ENCODE data around the gene PPP1R16B.

PPP1R16B gene

DNA sequence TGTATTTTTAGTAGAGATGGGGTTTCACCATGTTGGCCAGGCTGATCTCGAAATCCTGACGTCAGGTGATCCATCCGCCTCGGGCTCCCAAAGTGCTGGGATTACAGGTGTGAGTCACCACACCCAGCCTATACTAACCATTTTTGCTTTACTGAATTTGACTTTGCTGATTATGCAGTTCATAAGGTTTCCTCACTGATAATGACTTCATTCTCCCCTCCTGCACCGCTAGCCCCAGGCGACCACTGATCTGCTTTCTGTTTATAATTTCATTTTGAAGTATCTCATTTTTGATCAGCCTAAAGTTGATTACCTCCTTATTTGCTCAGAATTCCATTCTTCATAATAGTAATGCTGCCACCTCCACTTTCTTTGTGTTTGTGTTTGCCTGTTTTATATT is 72.0 kb downstream of the PPP1R16B start:
- DNase-seq (ENCODE audit: low spot score): no peak

DNA sequence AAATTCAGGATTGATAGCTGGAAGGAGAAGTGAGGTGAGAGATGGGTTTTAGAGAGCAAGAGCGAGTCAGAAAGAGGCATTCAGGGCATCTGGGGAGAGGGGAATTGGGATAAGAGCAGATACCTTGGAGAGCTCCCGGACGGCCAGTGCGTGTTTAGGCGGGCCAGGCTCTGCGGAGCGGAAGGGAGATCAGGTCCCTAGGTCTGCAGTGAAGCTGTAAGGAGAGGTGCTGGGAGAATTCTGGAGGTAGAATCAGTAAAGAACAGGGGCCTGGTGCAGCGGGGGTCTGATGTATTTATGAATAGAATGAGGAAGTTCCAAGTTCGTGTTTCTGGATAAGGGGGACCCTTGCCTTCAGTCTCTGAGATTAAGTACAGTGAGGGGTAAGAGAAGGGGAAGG is 73.4 kb downstream of the PPP1R16B start:
- no peak for DNase-seq (ENCODE audit: low spot score)

DNA sequence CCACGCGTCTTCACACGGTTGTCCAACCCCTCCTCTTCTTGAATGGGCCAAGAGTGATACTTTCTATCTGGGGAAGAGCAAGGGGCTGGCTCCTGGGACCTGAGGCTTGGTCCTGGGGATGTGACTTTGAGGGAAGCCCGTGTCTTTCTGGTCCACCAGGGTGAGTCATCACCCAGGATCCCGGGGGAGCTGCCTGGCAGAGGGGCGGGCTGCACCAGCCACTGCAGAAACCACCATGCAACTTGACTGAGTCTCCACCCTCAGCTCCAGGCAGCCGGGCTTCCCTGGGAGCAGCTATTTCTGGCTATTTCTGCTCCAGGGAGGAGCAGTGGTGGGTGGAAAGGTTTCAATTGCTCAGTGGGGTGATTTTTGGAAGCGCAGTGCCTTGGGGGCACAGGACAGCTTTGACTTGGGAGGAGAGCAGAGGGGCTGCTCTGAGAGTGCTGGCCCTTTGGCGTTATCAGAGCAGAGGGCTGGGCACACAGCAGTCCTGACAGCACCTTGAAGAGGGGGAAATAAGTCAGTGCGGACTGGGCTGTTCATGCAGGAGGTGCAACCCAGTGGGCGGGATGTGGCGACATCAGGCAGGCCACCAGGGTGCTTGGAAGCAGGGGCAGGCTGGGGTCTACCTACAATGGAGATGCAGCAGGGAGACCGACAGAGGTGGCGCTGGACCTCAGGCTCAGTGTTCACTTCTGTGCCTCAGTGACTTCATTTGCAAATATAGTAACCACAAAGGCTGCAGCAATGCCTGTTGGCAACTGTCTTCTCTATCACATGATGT is 75.6 kb downstream of the PPP1R16B start:
- no peak for DNase-seq (ENCODE audit: low spot score)

- no peak for DNase-seq (ENCODE audit: low spot score)
Observed at GRCh38 chr20:38881806-38882440, 76.4 kb downstream of the PPP1R16B start.

GRCh38 chr20:38882600-38882999 is 77.1 kb downstream of the PPP1R16B start:
- DNase-seq (ENCODE audit: low spot score): no peak

GRCh38 chr20:38883081-38883980 is 77.8 kb downstream of the PPP1R16B start:
- DNase-seq (ENCODE audit: low spot score): no peak

DNA sequence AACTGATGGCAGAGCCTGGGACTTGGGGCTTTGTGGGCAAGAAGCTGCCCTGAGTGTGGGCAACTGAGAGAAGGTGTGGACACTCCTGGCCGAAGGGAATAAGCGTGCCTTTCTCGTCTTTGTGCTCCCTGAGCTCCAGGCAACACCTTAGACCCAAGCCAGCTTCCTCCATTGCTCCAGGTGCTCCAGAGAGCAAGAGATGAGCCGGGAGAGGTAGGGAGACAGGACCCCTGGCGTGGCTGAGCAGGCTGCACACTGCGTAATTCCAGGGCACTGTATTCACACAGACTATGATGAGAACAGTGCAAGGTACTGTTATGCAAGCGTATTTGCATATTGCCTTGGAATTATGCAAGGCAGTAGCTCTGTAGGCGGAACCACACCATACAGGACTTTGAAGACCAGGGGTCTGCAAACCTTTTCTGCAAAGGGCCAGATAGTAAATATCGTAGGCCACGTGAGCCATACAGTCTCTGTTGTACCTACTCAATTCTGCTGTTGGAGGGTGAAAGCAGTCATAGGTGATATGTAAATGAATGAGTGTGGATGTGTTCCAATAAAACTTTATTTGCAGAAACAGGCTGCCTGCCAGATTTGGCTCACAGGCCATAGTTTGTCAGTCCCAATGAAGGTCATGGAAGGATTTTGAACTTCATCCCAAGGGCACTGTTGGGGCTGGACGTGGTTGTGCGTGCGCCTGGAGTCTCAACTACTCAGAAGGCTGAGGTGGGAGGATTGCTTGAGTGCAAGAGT is 78.7 kb downstream of the PPP1R16B start:
- no peak for DNase-seq (ENCODE audit: low spot score)

- DNase-seq (ENCODE audit: low spot score): no peak
Observed at GRCh38 chr20:38885357-38885756, 79.9 kb downstream of the PPP1R16B start.

DNA sequence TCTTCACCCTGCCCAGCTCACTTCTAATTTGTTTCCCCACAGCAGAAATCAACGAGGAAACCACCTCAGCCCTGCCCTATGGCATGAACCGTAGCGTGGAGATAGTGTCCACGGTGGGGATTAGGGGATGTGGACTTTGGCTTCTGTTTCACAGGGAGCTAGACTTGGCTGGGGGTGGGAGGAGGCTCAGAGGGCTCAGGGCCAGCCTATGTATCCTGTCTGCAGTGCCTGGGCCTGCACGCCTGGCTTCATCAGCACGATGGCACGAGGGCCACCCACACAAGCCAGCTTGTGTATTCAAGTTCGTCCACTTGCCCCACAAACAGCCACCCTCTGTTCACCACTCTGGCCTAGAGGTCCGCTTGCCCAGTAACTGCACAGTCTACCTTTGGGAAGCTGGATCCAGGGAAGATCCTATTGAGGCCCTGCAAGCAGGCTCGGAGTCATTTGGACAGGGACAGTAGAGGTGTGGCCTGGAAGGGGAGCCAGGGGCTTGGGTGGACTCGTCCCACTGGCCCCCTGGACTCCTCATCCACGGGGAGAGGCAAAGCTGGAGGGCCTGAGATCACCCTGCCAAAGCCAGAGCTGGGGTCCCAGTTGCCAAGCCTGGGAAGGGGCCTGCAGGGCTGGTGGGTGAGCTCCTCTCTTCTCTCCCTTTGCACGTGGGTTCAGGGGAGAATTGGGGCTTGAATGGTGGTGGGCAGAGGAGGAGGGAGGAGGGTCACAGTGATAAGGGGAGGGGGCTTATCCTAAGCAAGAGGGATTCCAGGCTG is 82.7 kb downstream of the PPP1R16B start:
- no peak for DNase-seq (ENCODE audit: low spot score)

DNA sequence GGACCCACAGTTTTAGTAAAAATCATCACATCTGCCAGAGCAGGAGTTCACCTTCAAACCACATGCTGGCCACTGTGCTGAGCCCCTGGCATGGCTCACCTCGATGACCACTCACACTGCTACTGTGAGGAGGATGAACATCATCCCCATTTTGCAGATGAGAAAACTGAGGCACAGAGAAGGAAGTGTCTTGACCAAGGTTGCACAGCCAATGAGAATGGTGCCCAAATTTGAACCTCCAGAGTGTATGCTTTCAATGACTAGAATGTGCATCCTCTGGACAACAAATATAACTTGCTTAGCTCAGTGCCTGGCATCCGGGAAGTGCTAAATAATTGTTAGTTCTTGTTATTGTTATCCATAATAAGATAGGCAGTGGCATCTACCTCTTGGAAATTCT is 83.6 kb downstream of the PPP1R16B start:
- no peak for DNase-seq (ENCODE audit: low spot score)

- no peak for DNase-seq (ENCODE audit: low spot score)
Observed at GRCh38 chr20:38889792-38890496, 84.4 kb downstream of the PPP1R16B start.

DNA sequence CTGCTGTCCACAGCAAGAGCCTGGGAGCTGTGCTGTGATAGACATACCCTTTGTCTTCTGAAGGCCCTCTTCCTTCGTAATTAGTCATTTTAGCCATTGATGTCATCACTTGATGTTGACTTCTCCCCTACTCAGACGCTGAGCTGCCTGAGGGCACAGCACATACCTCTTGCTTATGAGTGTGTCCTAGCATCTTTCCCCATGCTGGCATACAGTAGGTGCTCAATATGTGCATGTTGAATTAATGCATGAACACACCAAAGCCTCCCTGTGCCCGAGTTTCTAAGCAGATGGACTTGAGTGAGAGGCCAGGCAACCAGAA is 85.0 kb downstream of the PPP1R16B start:
- no peak for DNase-seq (ENCODE audit: low spot score)

DNA sequence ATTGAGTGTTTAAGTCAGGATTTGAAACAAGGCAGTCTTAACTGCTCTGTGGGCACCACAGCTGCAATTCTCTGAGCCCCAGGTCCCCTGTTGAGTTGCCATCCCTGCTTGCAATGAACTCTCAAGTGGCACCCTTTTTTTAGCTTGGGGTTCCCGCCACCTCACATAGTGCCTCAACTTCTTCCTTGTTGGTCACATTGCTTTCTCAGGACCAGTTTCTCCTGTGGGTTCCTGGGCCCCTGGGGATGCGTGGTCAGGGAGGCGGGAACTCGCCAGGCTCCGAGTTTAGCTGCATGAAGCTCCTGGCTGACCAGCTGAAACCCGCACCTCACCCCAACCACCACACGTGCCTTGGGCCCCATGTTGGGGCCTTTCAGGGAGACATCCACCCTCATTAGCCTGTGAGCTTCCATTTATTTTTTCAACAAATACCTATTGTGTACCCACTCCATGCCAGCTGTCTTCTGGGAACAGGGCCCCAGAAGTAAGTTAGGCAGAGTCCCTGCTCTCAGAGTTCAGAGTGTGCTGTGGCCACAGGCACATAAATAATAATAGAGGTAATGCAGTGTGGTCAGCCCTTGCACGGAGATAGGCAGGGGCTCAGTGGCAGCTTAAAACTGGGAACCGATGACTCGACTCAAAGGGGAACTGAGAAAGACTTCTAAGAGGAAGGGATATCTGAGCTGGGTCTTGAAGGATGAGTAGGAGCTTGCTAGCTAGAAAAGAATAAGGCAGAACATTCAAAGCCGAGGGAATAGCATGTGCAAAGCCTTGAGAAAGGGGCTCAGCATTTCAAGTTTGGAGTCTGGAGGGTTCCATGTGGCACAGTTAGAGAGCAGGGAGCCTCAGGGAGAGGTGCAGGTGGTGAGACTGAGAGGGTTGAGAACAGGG is 86.8 kb downstream of the PPP1R16B start:
- no peak for DNase-seq (ENCODE audit: low spot score)

GRCh38 chr20:38893056-38893564 is 87.6 kb downstream of the PPP1R16B start:
- no peak for DNase-seq (ENCODE audit: low spot score)

DNA sequence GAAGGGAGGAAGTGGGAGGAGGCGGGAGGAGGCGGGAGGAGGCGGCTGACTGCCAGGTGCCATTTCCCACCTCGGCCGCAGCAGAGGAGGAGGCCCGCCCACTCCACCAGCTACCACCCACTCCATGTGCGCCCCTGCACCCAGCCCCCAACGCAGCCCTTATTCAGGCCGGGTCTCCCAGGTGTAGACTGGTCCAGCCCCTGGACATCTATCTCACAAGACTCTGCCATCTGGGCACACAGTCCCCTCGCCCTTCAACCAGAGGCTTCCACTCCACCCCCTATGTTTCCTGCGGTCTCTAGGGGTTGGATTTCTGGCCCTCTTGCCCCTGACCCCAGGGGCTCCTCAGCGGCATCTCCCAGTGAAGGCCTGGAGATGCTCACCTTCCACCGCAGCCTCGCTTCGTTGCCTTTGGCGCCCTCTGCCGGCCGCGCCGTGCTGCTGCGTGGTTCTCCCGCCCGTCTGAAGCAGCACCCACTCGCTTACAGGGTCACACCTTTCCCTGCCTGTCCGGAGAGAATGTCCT is 88.1 kb downstream of the PPP1R16B start:
- DNase-seq (ENCODE audit: low spot score): peak; percentile 82

- DNase-seq (ENCODE audit: low spot score): no peak
Observed at GRCh38 chr20:38894091-38894847, 88.8 kb downstream of the PPP1R16B start.

- no peak for DNase-seq (ENCODE audit: low spot score)
Observed at GRCh38 chr20:38895098-38895949, 89.8 kb downstream of the PPP1R16B start.
